Anterior cingulate cortex (tissue), 58 donors: ENCODE measurements around the gene MYOM1.
"Not testable (repeated sequence)": the region's sequence is repeated elsewhere in the genome, so short reads cannot be mapped to it uniquely, and the experiment has no call there.

Source experiments
- DNase-seq, 58 donors: peaks; one replicate each; lab custom pipeline; 2025; lab: John Stamatoyannopoulos, UW

MYOM1 gene

DNA sequence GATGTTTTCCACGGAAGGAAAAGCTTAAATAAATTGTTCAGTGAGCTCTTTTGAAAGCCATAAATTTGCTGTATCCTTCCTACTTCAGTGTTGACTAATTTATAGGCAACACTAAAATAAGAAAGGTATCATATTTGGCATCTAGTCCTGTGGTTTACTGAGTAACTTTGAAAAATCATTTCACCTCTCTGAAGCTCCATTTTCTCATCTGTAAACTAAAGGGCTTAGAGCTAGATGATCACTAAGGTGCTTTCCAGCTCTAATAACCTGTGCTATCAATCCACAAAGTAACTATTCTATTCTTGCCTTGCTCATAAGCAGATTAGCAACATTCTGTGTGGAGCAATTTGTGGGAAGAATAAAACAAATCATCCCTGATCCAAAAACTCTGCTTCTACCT is 3.6 kb upstream of the MYOM1 start:
- DNase-seq: no peak

DNA sequence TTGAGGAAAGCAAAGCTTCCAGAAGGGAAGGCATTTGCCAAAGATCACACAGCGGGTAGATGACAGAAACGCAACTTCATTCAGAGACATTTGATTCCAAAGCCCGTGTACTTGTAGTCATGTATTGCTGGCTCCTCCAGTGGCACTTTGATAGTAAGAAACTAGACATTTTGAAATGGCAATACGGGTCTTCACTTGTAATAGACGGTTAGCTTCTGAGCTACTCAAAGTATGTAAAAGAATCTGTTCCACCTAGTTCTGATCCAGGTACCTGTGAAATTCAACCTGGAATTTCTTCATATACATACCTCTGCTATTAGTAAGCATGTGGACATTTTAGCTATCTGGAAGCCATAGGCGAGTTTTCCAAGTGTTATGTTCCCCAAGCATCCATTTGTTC is 1.7 kb upstream of the MYOM1 start:
- DNase-seq: no peak

DNA sequence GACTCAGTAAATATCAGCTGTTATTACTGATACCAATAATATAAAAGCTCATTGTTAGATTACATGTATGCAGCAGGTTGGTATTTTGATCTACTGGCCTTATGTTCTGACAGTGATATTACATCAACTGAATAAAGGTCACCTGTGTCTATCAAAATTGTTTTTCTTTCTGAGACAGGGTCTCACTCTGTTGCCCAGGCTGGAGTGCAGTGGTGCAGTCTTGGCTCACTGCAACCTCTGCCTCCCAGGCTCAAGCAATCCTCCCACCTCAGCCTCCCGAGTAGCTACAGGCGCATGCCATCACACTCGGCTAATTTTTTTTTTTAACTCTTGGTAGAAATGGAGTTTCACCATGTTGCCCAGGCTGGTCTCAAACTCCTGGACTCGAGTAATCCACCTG is 1.1 kb upstream of the MYOM1 start:
- DNase-seq: not testable (repeated sequence)

DNA sequence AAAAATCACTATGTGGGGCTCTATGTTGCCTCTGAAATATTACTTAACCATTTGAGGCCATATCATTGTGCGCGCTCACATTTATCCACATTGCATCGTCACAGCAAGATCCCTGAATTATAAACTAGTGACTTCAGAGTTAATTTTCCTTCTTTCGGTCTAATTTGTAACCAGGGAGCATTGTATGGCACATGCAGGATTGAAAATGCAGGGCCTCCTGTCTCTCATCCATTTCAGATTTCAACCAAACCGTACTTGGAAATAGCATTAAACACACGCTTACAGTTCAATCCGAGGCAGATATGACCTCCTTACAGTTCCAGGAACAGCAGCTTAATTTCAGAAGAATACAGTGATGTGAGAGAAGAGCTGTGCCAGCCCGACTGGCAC is 532 bp downstream of the MYOM1 start:
- DNase-seq: peak in 2 of 58 donors; percentile 3 to 14

DNA sequence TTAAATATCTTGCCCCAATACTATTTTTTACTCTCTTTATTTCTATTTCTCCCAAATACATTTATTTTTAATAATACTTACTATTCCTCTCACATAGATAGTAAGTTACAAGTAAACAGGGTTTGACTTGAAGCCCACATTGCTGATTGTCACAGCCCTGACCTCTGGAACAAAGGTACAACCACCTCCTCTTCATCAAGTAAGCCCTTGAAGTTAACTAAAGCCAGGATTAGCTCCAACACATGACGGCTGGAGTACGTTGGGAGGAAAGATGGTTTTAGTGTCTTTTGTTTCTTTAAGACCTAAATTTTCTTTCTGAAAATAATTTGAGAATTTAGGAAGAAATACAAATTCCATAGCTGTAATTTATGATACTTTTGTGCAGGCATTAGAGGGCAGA is 949 bp downstream of the MYOM1 start:
- no peak for DNase-seq

DNA sequence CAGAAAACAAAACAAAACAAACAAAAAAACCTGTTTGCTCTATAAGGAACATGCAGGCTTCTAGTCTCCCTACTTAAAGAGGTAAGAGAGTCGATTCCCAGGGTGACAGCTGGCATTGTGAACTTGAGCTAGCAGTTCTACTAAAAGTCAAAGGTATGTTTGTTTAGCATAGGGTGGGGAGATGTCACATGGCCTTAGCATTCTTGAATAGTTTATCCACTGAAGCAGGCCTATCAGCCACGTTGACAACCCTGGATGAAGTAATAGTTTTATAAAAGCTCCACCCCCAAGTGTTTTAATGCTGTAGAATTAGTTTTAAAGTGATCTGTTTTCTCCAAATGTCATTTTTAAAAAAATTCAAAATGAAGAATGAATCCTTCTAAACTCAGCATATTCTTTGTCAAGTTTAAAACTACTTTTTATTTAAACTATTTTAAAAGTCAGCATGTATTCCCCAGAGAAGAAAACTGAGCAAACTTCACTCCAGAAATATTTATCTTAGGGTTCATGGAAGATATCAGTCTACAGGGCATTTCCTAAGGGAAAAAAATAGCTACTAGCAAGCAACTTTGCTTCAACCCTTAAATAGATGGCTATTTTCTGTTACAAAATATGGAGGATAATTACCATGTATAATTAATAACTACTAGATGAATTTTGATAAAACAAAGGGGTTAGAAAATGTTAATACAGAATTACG is 1.7 kb downstream of the MYOM1 start:
- no peak for DNase-seq

DNA sequence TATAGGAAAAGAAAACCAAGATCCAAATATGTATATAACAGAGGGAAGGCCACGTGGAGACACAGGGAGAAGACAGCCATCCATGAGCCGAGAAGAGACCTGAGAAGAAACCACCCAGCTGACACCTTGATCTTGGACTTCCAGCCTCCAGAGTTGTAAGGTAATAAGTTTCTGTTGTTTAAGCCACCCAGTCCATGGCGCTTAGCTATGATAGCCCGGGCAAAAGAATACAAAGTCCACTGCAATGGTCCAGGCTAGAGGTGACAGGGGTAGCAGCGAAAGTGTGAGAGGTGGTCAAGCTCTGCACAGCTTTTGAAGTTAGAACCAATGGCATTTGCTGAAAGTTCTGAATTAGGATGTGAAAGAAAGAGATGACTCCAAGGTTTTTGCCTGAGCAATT is 2.8 kb downstream of the MYOM1 start:
- no peak for DNase-seq

DNA sequence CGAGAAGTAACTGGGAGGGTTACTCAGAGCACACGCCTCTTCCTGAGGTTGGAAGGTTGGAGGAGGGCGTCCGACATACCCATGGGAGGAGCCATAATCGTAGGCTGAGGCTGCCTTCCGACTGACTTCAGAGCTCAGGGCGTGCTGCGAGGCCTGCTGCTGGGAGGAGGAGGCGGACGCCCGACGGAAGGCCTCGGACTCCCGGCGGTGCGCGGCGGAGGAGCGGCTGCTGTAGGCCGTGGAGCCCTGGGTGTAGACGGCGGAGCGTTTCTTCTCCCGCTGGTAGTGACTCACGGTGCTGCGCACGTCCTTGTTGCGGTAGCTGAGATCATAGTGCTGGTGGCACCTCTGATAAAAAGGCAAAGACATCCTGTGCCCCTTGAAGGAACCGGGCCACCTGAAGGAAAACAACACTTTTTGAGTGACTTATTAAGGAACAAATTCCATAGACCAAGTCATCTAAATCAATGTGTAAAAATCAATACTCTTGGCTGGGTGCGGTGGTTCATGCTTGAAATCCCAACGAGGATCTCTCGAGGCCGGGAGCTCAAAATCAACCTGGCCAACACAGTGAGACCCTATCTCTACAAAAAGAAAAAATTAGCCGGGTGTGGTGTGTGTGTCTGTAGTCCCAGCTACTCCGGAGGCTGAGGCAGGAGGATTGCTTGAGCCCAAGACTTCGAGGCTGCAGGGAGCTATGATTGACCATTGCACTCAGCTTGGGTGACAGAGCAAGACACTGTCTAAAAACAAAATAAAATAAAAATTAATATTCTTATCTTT is 4.7 kb downstream of the MYOM1 start:
- DNase-seq: no peak

DNA sequence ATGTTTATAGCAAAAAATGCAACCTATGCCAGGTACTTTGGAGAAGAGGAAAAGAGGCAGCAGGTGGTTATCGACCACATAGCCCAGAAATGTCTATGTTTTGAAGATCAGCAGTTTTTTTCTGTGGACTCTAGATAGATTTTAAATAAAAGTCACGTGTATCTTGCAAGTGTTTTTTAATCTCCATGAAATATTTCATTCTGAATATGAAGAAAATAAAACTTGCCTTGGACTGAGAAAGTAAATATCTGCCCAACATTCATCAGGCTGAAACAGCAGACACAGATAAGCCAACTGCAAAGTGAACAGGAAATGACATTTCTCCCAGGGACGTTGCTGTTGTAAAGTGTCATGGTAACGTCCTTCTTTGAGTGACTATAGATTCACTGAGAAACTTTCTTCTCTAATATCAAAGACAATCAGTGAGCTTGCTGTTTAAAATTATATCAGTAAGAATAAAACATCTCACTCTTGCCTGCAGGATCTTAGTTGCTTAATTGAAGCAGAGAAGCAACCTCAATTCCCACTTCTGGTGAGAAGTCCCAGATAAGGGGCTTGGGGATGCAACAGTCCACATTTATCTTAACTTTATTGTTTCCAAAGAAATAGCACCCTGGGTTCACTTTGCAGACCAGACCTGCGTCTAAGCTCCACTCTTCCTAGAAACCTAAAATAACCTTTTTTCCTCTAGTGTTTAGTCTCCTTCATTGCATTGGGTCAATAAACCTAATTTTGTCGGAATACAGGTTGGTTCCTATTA is 6.3 kb downstream of the MYOM1 start:
- DNase-seq: no peak

DNA sequence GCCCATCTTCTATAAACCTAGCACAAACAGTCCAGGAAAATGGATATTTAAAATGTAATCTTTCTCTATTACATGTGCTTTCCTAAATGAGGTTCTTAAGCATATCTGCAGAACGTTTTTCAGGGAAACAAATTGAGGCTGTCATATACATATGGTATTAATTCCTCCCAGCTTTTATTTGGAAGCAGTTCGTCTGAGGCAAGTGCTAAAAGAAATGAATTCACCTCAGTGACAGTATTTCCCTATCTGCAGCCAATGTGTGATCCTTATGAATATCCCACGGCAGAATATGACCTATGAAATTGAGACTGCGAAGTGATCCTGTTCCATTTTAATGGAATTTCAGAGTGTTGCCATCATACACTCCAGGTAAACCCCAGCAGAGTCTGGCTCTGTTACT is 7.1 kb downstream of the MYOM1 start:
- DNase-seq: no peak

DNA sequence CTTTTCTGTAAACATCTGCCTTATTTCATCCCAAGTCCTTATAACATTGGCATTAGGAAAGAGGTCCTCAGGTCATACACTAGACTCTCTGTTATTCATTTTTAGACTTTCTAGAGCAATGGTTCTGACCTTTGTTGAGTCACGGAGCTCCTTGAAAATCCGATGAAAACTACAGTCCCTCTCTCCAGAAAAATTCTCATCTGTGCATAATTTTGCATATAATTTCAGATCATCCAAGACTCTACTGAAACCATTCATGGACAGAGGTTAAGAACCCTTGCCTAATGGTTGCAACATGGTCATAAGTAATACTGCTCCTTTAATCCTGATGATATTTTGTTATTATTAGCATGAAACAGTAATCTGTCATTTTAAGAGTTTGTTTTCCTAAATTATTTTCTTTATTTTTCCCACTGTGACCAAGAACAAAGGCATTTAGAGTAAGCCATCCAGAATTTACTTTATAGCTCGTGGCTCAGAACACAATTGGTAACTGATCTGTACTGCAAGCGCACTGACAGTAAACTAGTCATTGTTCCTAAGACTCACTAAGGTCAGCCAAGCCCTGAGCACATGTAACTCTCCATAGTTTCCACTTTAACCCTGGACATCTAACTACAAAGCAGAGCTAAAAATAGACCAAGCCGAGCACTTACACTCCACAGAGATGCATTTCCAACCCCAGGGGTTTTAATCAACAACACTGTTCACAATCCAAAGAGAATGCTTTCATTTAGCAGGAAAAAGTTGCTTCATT is 8.4 kb downstream of the MYOM1 start:
- no peak for DNase-seq

DNA sequence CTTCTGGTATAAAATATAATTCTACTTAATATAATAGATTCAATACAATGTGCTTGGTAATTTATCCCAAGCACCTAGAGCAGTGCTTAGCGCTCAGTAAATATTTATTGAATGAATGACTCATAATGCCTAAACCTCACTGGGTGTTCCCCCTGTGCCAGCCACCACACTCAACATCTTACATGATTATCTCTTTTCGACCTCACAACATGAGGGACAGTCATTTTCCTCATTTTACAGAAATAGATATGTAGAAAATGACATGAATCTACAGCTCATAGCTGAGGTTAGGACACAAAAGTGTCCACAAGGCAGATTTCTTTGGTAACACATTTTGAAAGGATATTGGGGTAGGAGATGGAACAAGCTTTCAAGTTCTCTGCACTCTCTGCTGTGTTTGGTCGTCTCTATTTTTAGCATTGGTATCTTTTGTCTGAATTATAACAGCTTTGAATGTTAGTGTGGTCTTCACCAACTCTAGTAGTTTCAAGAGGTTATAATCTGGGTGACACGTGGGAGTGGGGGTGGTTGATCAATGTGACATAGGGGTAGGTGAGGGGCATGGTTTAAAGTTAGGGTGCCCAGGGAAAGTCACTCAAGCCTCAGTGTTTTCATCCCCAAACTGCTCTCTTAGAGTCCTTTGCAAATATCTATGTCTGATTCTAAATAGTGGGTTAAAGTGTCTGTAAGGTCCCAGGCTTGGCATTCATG is 9.8 kb downstream of the MYOM1 start:
- no peak for DNase-seq

DNA sequence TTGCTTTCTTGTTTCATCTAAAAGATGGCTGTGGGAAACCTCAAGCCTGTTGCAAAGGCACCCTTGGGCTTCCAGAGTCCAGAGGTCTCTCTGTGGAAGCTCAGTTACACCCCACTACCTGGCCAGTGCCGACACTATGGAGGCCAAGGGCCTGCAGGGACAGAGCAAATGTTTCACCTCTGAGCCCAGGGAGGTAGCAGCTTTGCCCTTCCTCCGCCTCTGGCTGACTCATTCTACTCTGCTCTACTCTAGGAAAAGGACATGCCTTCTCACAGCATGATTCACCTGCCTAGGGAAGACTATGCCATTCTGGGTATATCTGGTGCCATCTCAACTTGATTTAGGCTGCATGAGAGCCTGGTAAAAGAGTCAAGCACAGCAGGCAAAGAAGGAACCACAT is 12.2 kb downstream of the MYOM1 start:
- no peak for DNase-seq

DNA sequence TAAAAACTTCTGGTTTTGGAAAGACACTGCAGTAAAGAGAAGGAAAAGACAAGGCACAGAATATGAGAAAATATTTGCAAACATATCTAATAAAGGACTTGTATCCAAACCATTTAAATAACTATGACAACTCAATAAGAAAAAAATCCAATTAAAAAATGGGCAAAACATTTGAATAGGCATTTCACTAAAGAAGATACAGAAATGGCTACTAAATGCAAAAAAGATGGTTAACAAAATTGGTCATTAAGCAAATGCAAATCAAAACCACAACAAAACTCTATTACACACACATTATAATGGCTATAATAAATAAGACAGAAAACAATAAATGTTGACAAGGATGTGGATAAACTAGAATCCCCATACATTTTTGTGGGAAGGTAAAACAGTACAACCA is 14.5 kb downstream of the MYOM1 start:
- DNase-seq: no peak

DNA sequence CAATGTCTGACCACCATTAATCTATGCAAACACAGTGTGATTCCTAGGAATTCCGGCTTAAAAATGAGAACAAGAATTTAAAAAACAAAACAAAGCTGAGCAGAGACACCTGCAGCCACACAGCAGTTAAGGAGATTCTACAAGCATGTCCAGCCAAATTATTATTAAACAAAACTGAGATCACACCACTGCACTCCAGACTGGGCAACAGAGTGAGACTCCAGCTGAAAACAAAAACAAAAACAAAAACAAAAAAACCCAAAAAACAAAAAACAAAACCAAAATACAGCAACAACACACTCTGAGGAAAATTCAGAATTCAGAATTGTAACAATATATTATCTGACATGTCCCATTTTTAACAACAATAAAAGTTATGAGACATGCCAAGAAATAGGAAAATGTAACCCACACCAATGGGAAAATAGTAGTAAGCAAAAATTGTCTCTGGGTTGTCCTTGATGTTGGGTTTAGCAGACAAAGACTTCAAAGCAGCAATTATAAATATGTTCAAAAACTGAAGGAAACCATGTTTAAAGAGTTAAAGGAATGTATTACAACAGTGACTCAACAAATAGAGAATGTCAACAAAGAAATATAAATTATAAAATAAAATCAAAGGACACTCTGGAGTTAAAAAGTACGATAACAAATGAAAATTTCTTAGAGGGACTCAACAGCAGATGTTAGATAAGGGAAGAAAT is 19.7 kb downstream of the MYOM1 start:
- DNase-seq: no peak

DNA sequence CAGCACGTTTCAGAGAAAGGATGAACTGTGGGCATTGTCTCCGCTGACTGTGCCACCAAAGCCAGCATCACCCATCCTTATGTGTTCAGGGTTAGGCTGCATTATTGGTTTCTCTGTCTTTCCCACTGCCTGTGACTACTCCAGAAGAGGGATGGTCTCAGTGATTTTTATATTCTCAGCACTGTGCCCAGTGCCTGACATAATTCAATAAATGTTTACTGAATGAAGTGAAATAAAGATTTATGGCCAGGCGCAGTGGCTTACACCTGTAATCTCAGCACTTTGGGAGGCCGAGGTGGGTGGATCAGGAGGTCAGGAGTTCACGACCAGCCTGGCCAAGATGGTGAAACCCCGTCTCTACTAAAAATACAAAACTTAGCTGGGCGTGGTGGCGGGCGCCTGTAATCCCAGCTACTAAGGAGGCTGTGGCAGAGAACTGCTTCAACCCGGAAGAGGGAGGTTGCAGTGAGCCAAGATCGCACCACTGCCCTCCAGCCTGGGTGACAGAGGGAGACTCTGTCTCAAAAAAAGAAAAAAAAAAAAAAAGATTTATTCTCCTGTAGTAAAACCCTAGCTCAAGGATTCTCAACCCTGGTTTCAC is 21.4 kb downstream of the MYOM1 start:
- not testable (repeated sequence) for DNase-seq

DNA sequence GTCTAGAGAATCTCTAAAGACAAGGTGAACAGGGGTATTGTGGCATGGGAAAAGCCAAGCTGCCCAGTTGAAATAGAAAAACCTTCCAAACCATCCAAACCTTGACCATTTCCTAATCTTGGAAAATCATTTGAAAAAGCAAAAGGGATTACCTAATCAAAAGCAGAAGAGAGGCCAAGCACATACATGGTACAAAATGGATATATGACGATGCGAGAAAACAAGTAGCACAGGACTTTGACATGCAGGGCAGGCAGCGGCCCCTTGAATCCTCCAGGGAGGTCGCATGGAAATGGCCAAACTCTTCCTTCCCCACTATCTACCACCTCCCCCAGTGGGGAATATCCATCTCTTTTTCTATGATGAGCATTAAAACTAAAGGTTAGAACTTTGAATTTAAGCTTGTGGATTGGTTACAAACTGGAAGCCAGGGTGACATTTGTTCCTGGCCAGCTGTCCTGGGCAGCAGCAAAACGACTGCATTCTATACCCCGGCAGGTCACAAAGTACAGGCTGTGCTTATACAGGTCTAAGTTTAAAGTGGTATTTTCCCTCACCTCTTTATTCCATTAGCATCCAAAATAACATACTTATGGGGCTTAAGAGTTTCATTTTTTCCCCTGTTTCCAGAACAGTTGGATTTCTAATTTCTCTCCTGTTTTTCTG is 24.7 kb downstream of the MYOM1 start:
- no peak for DNase-seq

DNA sequence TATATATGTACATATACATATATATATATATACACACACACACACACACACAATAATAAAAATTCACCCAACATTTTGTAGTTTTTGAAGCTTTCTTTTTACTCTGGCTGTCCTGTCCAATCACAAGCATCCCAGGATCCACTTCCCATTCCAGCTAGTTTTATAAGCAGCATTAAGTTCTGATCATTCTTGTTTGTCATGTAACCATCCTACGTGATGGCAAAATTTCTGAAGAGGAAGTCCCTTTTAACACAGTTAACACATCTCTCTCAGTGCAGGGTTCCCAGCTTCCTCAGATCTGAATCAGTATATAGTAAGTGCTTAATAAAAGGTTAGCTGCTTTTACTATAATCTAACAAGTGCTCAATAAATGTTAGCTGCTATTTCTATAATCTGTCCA is 26.4 kb downstream of the MYOM1 start:
- no peak for DNase-seq

DNA sequence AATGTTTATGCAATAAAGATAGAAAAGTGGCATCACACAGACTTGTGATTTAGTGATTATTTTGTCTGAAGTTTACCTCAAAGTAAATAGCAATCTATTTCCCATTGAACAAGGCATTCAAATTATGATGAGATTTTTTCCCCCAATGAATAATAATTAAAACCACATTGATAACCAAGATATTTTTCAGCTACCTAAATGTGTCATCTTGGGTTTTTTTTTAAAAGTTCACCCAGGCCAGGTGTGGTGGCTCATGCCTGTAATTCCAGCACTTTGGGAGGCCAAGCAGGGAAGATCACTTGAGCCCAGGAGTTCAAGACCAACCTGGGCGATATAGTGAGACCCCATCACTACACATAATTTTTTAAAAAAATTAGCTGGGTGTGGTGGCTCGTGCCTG is 27.0 kb downstream of the MYOM1 start:
- DNase-seq: no peak
